ENCODE measurements around the gene LRRC75B. TPM values are rescaled to one million over a fixed set of nuclear protein-coding genes. Genes with fewer than 3 reads are reported as not detected.
"Not testable (repeated sequence)": the region's sequence is repeated elsewhere in the genome, so short reads cannot be mapped to it uniquely, and the experiment has no call there.

The LRRC75B gene, protein sequence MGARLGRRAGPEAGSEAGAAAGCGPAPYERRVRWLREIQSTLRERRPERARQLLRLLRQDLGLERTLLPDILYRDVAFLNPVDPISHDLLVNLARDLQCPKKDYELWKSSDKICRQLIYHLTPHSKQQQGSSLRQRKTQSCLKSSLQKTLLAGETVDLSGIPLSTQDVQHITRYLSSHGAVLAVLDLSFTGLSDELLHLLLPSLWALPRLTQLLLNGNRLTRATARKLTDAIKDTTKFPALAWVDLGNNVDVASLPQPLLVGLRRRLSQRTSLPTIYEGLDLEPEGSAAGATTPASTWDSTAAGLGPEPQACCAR
- 0.63 TPM for polyA plus RNA-seq

DNA sequence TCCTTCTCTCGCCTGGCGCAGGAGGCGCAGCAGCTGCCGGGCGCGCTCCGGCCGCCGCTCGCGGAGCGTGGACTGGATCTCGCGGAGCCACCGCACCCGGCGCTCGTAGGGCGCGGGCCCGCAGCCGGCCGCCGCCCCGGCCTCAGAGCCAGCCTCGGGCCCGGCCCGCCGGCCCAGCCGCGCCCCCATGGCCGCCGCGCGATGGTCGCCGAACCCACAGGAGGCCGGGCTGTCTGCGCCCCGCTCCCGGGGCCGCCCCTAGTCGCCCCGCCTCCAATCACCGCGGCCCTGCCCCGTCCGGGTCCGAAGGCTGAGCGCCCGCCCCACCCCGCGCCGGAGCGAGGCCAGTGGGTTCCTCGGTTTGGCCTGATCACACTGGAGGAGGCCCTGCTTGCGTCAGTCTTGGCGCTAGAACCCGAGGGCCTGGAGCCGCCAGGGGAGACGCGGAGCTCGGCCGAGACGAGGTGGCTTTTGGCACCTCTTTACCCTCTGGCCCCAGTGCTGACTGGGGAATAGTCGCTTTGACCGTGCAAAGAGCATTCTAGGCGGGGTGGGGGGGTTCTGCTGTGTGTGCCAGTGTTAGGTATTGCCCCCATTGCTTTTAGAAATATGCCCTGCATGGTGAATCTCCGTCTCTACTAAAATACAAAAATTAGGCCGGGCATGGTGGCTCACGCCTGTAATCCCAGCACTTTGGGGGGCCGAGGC lies at the start of gene LRRC75B:
Gene LRRC75B, minus strand, starts transcription at position 223 of the 708 bp plus-strand sequence. Its CDS starts 34 bp downstream, at position 189.
- Mint-ChIP-seq H3K27me3 (no peaks in the 10 kb centered on the region), H3K4me3 (peak within 1 kb of the TSS; percentile 78 to 96 (median 87)), H3K4me1 (peaks cover 0 to 4% (median 2%) of the 10 kb centered on the region in 3 donors), H3K36me3 (no peaks in the 10 kb centered on the region), H3K27ac (peak within 1 kb of the TSS in 1 of 3 donors; percentile 67), H3K9me3 (no peaks in the 10 kb centered on the region)

DNA sequence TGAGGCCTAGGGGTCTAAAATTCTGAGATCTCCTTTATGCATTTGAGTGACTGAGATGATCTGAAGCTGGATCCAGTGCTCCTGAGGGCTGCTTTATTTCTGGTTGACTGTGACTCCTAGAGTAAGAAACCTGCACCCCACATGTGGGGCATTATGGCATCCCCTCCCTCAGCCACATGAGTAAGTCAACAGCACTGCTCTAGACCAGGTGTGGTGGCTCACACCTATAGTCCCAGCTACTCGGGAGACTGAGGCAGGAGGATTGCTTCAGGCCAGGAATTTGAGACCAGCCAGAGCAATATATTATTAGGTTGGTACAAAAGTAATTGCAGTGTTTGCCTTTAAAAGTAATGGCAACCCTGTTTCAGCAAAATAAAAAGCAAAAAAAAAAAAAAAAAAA lies 49.4 kb upstream of the LRRC75B start:
- not testable (repeated sequence) for H3K4me3 Mint-ChIP-seq, H3K27me3 Mint-ChIP-seq, H3K36me3 Mint-ChIP-seq, H3K27ac Mint-ChIP-seq, H3K4me1 Mint-ChIP-seq, H3K9me3 Mint-ChIP-seq

DNA sequence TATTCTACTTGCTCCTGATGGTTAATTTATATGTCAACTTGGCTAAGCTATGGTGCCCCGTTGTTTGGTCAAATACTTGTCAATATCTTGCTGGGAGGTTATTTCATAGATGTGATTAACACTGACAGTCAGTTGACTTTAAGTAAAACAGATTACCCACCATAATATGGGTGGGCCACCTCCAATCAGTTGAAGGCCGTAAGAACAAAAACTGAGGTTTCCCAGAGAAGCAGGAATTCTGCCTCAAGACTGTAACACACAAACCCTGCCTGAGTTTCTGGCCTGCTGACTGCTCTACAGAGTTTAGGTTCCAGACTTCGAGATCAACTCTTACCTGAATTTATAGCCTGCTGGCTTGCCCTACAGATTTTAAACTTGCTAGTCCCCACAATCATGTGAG lies 43.6 kb upstream of the LRRC75B start:
- H3K27ac Mint-ChIP-seq, H3K27me3 Mint-ChIP-seq, H3K9me3 Mint-ChIP-seq, H3K36me3 Mint-ChIP-seq, H3K4me3 Mint-ChIP-seq: not testable (repeated sequence)
- peaks cover 8 to 14% (median 8%) of the 10 kb centered on the region in 3 donors for H3K4me1 Mint-ChIP-seq

DNA sequence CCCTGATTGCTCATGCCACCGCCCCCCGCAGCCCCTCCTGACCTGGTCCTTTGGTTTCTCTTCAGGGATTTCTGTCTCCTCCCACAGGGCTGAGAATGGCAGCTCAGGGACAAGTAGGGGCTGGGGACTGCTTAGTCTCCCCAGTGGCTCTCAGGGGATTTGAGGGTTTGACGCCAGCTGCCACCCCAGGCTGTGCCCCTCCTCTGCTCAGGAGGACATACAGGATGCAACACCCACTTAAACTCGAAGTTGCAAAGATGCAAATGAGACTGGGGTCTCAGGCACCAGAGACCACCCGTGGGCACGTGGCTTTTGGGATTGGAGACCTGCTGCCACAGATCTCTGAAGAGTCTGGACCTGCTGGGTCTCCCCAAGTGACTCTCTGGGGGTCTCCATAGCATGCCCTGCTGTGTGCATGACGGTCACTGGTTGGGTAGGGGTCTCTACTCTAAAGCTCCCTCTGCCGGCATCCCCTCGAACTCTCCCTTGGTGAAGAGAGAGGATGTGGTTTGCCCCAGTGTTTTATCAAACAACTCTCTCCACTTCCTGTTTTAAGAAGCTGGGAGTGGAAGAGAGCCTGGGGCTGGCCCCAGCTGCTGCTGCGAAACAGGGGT lies 42.0 kb upstream of the LRRC75B start:
- H3K27me3 Mint-ChIP-seq, H3K27ac Mint-ChIP-seq, H3K4me3 Mint-ChIP-seq, H3K9me3 Mint-ChIP-seq, H3K36me3 Mint-ChIP-seq: not testable (repeated sequence)
- peaks cover 13 to 18% (median 15%) of the 10 kb centered on the region in 3 donors for H3K4me1 Mint-ChIP-seq

DNA sequence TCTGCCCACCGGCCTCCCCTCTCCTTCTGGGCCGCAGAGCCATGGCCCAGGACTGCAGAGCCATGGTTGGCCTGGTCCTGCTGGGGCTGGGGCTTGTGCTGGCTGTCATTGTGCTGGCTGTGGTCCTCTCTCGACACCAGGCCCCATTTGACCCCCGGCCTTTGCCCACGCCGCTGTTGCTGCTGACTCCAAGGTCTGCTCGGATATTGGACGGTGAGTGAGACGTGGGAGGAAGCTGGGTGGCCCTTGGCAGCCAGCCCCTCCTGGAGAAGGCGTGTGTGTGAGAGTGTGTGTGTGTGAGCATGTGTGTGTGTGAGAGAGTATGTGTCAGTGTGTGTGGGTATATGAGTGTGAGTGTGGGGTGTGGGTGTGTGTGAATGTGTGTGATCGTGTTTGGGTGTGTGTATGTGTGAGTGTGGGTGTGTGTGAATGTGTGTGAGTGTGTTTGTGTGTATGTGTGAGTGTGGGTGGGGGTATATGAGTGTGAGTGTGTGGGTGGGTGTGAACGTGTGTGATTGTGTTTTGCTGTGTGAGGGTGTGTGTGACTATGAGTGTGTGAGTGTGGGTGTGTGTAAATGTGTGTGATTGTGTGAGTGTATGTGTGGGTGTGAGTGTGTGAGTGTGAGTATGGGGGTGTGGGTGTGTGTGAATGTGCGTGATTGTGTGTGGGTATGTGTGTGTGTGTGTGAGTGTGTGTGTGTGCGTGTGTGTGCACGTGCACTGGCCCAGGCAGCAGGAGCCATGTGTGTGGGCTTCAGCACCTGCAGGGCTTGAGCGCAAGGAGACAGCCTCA lies 40.6 kb upstream of the LRRC75B start:
- H3K36me3 Mint-ChIP-seq, H3K9me3 Mint-ChIP-seq, H3K27me3 Mint-ChIP-seq: not testable (repeated sequence)
- Mint-ChIP-seq H3K4me1 (peaks cover 13 to 18% (median 15%) of the 10 kb centered on the region in 3 donors), H3K4me3 (peak overlapping the region in 2 of 4 donors; percentile 20 to 87), H3K27ac (peak overlapping the region in 1 of 3 donors; percentile 81)

DNA sequence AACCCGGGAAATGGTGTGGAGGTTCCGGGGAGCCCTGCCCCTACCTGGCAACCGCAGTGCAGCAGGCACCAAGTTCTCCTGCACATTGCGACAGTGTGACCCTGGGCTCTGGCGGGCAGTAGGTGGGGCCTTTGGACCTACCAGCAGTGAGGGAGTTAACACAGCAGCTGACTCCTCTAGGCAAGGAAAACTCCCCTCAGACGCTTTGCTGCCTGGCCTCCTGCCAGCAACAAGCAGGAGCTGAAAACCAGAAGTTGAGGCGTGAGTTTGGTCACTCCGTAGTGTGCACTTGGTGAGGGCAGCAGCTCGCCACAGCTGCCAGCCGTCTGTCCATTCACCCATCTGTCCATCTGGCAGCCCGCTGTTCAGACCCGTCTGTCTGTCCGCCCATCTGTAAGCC lies 39.8 kb upstream of the LRRC75B start:
- H3K4me1 Mint-ChIP-seq: peaks cover 13 to 18% (median 15%) of the 10 kb centered on the region in 3 donors
- H3K27me3 Mint-ChIP-seq, H3K9me3 Mint-ChIP-seq, H3K4me3 Mint-ChIP-seq, H3K27ac Mint-ChIP-seq, H3K36me3 Mint-ChIP-seq: not testable (repeated sequence)

DNA sequence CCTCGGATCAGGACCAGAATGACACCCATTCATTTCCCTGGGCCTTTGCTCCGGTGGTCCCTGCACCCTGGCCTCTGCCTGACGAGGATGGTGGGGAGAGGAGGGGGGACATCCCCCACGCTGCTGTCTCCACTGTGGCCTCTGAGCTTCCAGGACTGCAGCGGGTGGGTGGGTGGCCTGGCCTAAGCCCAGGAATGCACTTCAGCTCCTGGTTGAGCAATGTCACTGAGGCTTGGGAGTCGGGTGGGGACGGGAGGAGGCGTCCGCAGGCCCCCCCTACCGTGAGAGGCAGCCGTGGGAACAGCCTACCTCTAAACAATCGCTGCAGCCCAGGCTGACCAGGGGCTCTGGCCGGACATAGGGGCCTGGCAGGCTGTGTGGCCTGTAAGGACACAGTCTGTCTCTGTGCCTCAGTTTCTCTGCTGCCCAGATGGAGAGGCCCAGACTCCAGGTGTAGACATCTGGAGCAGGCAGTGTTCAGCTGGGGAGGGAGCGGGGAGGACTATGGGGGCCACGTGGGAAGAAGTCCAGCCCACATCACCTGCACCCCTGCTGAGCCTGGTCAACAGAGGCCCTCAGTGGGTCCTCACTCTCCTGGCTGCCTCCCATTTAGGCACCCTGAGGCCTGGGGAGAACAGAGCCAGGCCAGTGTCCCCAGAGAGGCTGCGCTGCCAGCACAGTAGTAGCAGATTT lies 38.7 kb upstream of the LRRC75B start:
- H3K27me3 Mint-ChIP-seq, H3K9me3 Mint-ChIP-seq, H3K36me3 Mint-ChIP-seq, H3K27ac Mint-ChIP-seq, H3K4me3 Mint-ChIP-seq: not testable (repeated sequence)
- H3K4me1 Mint-ChIP-seq: peaks cover 13 to 17% (median 13%) of the 10 kb centered on the region in 3 donors

DNA sequence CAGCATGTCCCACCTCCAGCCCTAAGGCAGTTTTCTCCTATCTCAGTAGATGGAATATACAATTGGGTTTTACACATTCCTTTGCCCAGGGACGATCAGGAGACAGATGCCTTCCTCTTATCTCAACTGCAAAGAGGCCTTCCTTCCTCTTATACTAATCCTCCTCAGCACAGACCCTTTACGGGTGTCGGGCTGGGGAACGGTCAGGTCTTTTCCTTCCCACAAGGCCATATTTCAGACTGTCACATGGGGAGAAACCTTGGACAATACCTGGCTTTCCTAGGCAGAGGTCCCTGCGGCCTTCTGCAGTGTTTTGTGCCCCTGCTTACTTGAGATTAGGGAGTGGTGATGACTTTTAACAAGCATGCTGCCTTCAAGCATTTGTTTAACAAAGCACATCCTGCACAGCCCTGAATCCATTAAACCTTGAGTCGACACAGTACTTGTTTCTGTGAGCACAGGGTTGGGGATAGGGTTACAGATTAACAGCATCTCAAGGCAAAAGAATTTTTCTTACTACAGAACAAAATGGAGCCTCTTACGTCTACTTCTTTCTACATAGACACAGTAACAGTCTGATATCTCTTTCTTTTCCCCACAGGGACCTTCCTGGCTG lies 38.0 kb upstream of the LRRC75B start:
- not testable (repeated sequence) for H3K27me3 Mint-ChIP-seq, H3K9me3 Mint-ChIP-seq, H3K36me3 Mint-ChIP-seq
- Mint-ChIP-seq H3K27ac (peak overlapping the region in 2 of 3 donors; percentile 5 to 57), H3K4me3 (peak overlapping the region in 2 of 4 donors; percentile 22 to 60), H3K4me1 (peaks cover 11 to 14% (median 13%) of the 10 kb centered on the region in 3 donors)

DNA sequence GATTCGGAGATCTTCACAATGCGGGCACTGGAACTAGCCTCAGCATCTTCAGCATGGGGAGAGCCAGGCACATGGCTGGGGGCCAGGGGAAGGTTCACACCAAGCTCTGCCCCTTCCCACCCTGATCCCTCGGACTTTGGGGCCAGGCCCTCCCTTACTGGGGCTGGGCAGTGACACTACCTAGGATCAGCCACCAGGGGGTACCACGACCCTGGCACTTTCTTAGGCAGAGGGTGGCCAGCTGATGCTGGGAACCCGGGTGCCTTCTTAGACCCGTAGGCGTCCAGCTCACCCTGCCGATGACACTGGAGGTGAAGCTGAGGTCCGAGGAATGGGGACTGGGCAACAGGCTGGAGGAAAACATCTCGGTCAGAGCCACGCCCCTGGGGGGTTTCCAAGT lies 36.2 kb upstream of the LRRC75B start:
- not testable (repeated sequence) for H3K9me3 Mint-ChIP-seq, H3K27me3 Mint-ChIP-seq, H3K36me3 Mint-ChIP-seq, H3K4me3 Mint-ChIP-seq, H3K4me1 Mint-ChIP-seq, H3K27ac Mint-ChIP-seq

DNA sequence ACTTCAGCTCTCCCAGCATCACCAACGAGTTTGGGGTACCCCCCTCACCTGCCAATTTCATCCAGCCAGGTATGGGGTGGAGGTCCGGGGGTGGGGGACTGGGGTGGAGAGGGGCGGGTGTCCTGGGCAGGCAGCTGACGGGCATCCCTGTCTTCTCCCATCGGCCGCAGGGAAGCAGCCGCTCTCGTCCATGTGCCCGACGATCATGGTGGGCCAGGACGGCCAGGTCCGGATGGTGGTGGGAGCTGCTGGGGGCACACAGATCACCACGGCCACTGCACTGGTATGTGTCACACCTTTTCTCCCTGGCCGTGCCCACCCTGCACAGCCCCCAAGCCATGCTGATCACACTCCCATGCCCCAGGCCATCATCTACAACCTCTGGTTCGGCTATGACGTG lies 35.0 kb upstream of the LRRC75B start:
- not testable (repeated sequence) for H3K36me3 Mint-ChIP-seq, H3K4me3 Mint-ChIP-seq, H3K27ac Mint-ChIP-seq, H3K9me3 Mint-ChIP-seq, H3K4me1 Mint-ChIP-seq, H3K27me3 Mint-ChIP-seq

DNA sequence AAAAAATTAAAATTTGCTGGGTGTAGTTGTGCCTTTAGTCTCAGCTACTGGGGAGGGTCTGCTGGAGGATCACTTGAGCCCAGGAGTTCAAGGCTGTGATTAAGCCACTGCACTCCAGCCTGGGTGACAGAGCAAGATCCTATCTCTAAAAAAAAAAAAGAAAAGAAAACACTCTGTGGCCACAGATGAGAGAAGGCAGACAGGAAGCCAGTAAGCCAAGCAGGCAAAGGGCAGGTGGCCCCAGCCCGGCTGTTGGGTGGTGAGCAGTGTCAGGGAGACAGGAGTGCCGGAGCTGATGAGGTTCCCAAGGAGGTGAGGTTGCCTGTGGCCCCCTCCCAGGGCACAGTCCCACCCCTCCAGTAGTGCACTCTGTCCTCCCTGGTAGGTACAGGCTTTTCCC lies 29.7 kb upstream of the LRRC75B start:
- H3K36me3 Mint-ChIP-seq, H3K4me1 Mint-ChIP-seq, H3K9me3 Mint-ChIP-seq, H3K4me3 Mint-ChIP-seq, H3K27ac Mint-ChIP-seq, H3K27me3 Mint-ChIP-seq: not testable (repeated sequence)

DNA sequence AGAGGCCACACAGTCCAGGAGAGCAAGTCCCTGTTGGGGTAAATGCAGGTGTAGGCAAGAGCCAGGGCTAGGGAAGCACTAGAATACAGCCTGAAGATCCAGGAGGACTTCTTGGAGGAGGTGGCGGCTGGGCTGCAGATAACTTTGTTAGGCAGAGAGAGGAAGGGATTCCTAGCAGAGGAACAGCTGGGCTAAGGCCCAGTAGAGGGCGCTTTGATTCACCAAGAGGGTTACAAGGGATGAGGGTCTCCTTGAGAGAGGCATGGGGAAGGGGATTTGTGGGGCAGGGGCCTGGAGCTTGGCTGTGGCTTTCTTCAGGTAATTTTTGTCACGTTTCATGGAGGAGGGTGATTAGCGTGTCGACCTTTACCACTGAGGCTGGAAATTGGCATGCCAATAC lies 28.4 kb upstream of the LRRC75B start:
- H3K9me3 Mint-ChIP-seq, H3K4me1 Mint-ChIP-seq, H3K4me3 Mint-ChIP-seq, H3K27me3 Mint-ChIP-seq, H3K27ac Mint-ChIP-seq, H3K36me3 Mint-ChIP-seq: not testable (repeated sequence)

DNA sequence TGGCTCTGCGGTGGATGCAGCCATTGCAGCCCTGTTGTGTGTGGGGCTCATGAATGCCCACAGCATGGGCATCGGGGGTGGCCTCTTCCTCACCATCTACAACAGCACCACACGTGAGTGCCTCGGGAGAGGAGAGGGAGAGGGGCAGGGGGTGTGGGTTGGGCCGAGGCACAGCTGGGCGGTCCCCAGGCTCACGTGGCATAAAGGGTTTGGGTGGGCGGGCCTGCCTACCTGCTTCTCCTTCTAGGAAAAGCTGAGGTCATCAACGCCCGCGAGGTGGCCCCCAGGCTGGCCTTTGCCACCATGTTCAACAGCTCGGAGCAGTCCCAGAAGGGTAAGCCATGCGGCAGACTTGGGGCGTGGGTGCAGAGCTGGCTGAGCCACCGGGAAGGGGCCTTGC lies 21.9 kb upstream of the LRRC75B start:
- H3K9me3 Mint-ChIP-seq, H3K27ac Mint-ChIP-seq, H3K36me3 Mint-ChIP-seq, H3K4me1 Mint-ChIP-seq, H3K27me3 Mint-ChIP-seq, H3K4me3 Mint-ChIP-seq: not testable (repeated sequence)

DNA sequence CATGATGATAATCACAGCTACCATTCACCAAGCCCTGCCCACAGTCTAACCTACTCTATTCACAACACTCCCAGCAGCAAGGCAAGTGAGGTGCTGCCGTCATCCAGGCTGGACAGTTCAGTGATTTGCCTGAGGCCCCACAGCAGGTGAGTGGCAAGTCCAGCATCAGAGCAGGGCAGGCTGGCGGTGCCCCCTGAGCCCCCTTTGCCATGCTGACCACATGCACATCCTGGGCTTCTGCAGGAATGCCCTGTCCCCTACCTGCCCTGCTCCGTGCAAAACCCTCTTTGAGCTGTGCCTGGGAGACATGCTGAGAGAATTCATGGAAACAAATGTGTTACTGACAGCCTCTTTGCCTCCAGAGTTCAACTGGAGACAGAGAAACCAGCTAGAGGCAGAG lies 17.0 kb upstream of the LRRC75B start:
- H3K4me1 Mint-ChIP-seq, H3K27me3 Mint-ChIP-seq, H3K9me3 Mint-ChIP-seq, H3K36me3 Mint-ChIP-seq, H3K27ac Mint-ChIP-seq: not testable (repeated sequence)
- H3K4me3 Mint-ChIP-seq: peak overlapping the region in 1 of 4 donors; percentile 65
